B cell (primary cell): Measurements from ENCODE around the gene MGAT5. TPM values are rescaled to one million over a fixed set of nuclear protein-coding genes. Genes with fewer than 3 reads are reported as not detected.

Source experiments
- ATAC-seq: fragments of 200-7000 bp; cut with Tn5 transposase; one replicate; pipeline ENCODE4 v1.10.0; 2021; ENCODE audit warnings: low read depth, mild to moderate bottlenecking, moderate number of reproducible peaks, moderate library complexity
- CTCF ChIA-PET: fragments of 350-600 bp; sonication (Branson Sonifier 250); formaldehyde crosslinking; loops from one replicate; lab custom pipeline; 2021; ENCODE audit warnings: antibody characterized with exemption, inconsistent platforms; lab: Charles Lee
- POLR2A ChIA-PET: fragments of 350-600 bp; sonication (Branson Sonifier 250); formaldehyde crosslinking; loops from one replicate; lab custom pipeline; 2021; ENCODE audit warnings: antibody characterized with exemption; lab: Charles Lee
- DNase-seq: peaks from one replicate; pipeline ENCODE4 v3.0.0; 2013
- H2AFZ ChIP-seq: 2 replicates; pipeline ENCODE4 v1.6.1; 2012; ENCODE audit warnings: mild to moderate bottlenecking, low read depth, low read length; ENCODE audit not compliant: insufficient read depth, poor library complexity, severe bottlenecking
- H3K27ac ChIP-seq, 2 donors: 1 replicate in 1 of 2; 2 replicates in 1 of 2; pipeline ENCODE4 v1.5.1; 2012 to 2013; ENCODE audit warnings: low read length in 2 of 2, mild to moderate bottlenecking in 2 of 2, moderate library complexity in 1 of 2
- H3K27me3 ChIP-seq, 4 experiments: fragments of 200-600 bp in 1 of 4; sonication (generic) in 1 of 4; replicated peaks in 1 of 4; 1 replicate in 2 of 4; 2 replicates in 2 of 4; pipeline versions ENCODE4 v1.6.1 to v1.7.0; 2013 to 2016; ENCODE audit warnings: low read length in 3 of 4, mild to moderate bottlenecking in 2 of 4, mixed read lengths in 1 of 4, moderate library complexity in 1 of 4; ENCODE audit not compliant: insufficient read depth in 4 of 4, control insufficient read depth in 3 of 4; ENCODE audit errors: control extremely low read depth in 1 of 4
- H3K36me3 ChIP-seq, 2 experiments: replicated peaks in 1 of 2; 1 replicate in 1 of 2; 2 replicates in 1 of 2; pipeline versions ENCODE4 v1.6.1 to v1.7.1; 2013; ENCODE audit warnings: low read length in 1 of 2; ENCODE audit not compliant: insufficient read depth in 2 of 2, control insufficient read depth in 1 of 2; ENCODE audit errors: control extremely low read depth in 1 of 2, extremely low read depth in 1 of 2
- H3K4me1 ChIP-seq, 2 donors: fragments of 200-600 bp in 1 of 2; sonication (generic) in 1 of 2; 1 replicate in 1 of 2; 2 replicates in 1 of 2; pipeline versions ENCODE4 v1.5.1 to v1.6.1; 2013 to 2017; ENCODE audit warnings: low read length in 2 of 2; ENCODE audit not compliant: control insufficient read depth in 2 of 2, insufficient read depth in 2 of 2
- H3K4me2 ChIP-seq: replicated peaks from 2 replicates; pipeline ENCODE3; 2012; ENCODE audit warnings: mild to moderate bottlenecking, low read depth, low read length; ENCODE audit not compliant: poor library complexity, severe bottlenecking
- H3K4me3 ChIP-seq, 5 experiments: fragments of 200-600 bp in 1 of 5; sonication (generic) in 1 of 5; 1 replicate in 3 of 5; 2 replicates in 2 of 5; pipeline versions ENCODE4 v1.5.1 to v1.7.0; 2011 to 2016; ENCODE audit warnings: low read length in 4 of 5, mild to moderate bottlenecking in 4 of 5, low read depth in 2 of 5, control low read depth in 1 of 5, moderate library complexity in 1 of 5; ENCODE audit not compliant: insufficient read depth in 1 of 5; ENCODE audit errors: control extremely low read depth in 1 of 5, extremely low read depth in 1 of 5
- H3K79me2 ChIP-seq: fragments of 200-600 bp; sonication (generic); one replicate; pipeline ENCODE4 v1.6.0; 2016; ENCODE audit warnings: low read length; ENCODE audit not compliant: control insufficient read depth, insufficient read depth
- H3K9ac ChIP-seq: fragments of 200-600 bp; sonication (generic); 2 replicates; pipeline ENCODE4 v1.6.1; 2017; ENCODE audit warnings: mild to moderate bottlenecking, low read length, moderate library complexity
- H3K9me3 ChIP-seq, 3 donors: one replicate each; pipeline versions ENCODE4 v1.6.1 to v1.7.1; 2013; ENCODE audit warnings: low read length in 2 of 3; ENCODE audit not compliant: control insufficient read depth in 2 of 3, insufficient read depth in 1 of 3; ENCODE audit errors: control extremely low read depth in 1 of 3
- H4K20me1 ChIP-seq: 2 replicates; pipeline ENCODE4 v1.6.0; 2012; ENCODE audit warnings: mild to moderate bottlenecking, low read length; ENCODE audit not compliant: insufficient read depth, control insufficient read depth, poor library complexity, severe bottlenecking
- H3K27ac Mint-ChIP-seq: one replicate; pipeline ENCODE4 v1.8.0; 2021; ENCODE audit warnings: mixed read lengths
- H3K27me3 Mint-ChIP-seq: one replicate; pipeline ENCODE4 v1.8.0; 2021; ENCODE audit warnings: mixed read lengths
- H3K4me1 Mint-ChIP-seq: one replicate; pipeline ENCODE4 v1.8.0; 2021; ENCODE audit warnings: mixed read lengths
- H3K4me3 Mint-ChIP-seq: one replicate; pipeline ENCODE4 v1.8.0; 2021; ENCODE audit warnings: mixed read lengths
- H3K9me3 Mint-ChIP-seq: one replicate; pipeline ENCODE4 v1.8.0; 2022; ENCODE audit warnings: mixed read lengths; ENCODE audit not compliant: insufficient read depth
- CTCF ChIP-seq: fragments of 200-600 bp; IDR thresholded peaks from one replicate; pipeline ENCODE4 v1.8.0; 2022; ENCODE audit warnings: antibody characterized with exemption, mild to moderate bottlenecking
- EZH2 ChIP-seq: IDR thresholded peaks from 2 replicates; pipeline ENCODE4 v1.6.1; 2012; ENCODE audit warnings: borderline replicate concordance, low read depth, mild to moderate bottlenecking, moderate library complexity, low read length; ENCODE audit not compliant: insufficient read depth, poor library complexity, severe bottlenecking
- WGBS: methylation state at CpG from one replicate; pipeline ENCODE4 v1.1.5; 2013; ENCODE audit warnings: missing lambda C conversion rate; ENCODE audit not compliant: insufficient coverage; 5-methylcytosine and 5-hydroxymethylcytosine counted together
- intact Hi-C: fragments of 100-400 bp; cut with micrococcal nuclease; formaldehyde crosslinking; loops from one replicate; pipeline ENCODE4 v1.10.0; 2022
- polyA plus RNA-seq: library from polyadenylated mRNA; depleted of rRNA; stranded (reverse); fragments of >200 nt; gene quantifications from 2 replicates; pipeline ENCODE4 v1.2.3, GENCODE V29; 2012
- total RNA-seq, 2 donors: library from RNA; stranded (reverse); fragments of 120-200 nt in 1 of 2; gene quantifications; 1 replicate in 1 of 2; 2 replicates in 1 of 2; pipeline versions ENCODE4 v1.2.3 to v1.2.4, GENCODE V29; 2013 to 2022

The MGAT5 gene
- total and polyA plus RNA-seq, 2 donors (not counting 1 experiment from before 2014, with no cell fraction given) = 27.2 to 184 TPM

GRCh38 chr2:134420259-134420658 is 166.4 kb downstream of the MGAT5 start:
- Mint-ChIP-seq H3K9me3 (no peaks in the 10 kb centered on the region), H3K4me3 (no peak overlapping the region), H3K27me3 (no peaks in the 10 kb centered on the region), H3K4me1 (no peaks in the 10 kb centered on the region), H3K27ac (no peak overlapping the region)
- TF ChIP-seq EZH2 (no peak), CTCF (no peak)
- Histone ChIP-seq H3K4me2 (no peak overlapping the region), H3K79me2 (peaks cover 55% of the 10 kb centered on the region), H3K27me3 (no peaks in the 10 kb centered on the region), H4K20me1 (peaks cover 41% of the 10 kb centered on the region), H2AFZ (no peak overlapping the region), H3K9ac (no peak overlapping the region), H3K9me3 (no peaks in the 10 kb centered on the region), H3K27ac (no peak overlapping the region), H3K4me3 (no peak overlapping the region), H3K36me3 (peaks cover 2 to 58% of the 10 kb centered on the region in 2 experiments), H3K4me1 (no peaks in the 10 kb centered on the region)
- DNase-seq (no peak), ATAC-seq (no peak)
- WGBS = 99% methylated on average over 7 of the region's 7 CpGs
- ChIA-PET CTCF (interaction anchor here (1.2 to 3.3 kb wide), 6 partner anchors 8 to 536 kb away, joined by 3 to 14 read pairs (median 6); no protein-coding TSS in a partner anchor), POLR2A (no interaction called here)
- intact Hi-C loops = no loop called here

GRCh38 chr2:134420920-134421319 is 167.0 kb downstream of the MGAT5 start:
- no peaks in the 10 kb centered on the region for H3K9me3 Mint-ChIP-seq
- no peaks in the 10 kb centered on the region for H3K4me1 Mint-ChIP-seq
- H3K9ac ChIP-seq = no peak overlapping the region
- H3K27me3 ChIP-seq = no peaks in the 10 kb centered on the region
- H3K4me2 ChIP-seq = no peak overlapping the region
- no peaks in the 10 kb centered on the region for H3K9me3 ChIP-seq
- intact Hi-C loops = no loop called here
- TF ChIP-seq CTCF (no peak), EZH2 (no peak)
- no peak overlapping the region for H3K27ac Mint-ChIP-seq
- no peak for ATAC-seq
- no peak for DNase-seq
- no peak overlapping the region for H3K27ac ChIP-seq
- H2AFZ ChIP-seq = no peak overlapping the region
- H4K20me1 ChIP-seq = peaks cover 35% of the 10 kb centered on the region
- no peak overlapping the region for H3K4me3 Mint-ChIP-seq
- 100% methylated on average over 3 of the region's 3 CpGs for WGBS
- H3K79me2 ChIP-seq = peaks cover 48% of the 10 kb centered on the region
- POLR2A ChIA-PET = no interaction called here
- CTCF ChIA-PET = interaction anchor here (0.8 to 3.3 kb wide), 5 partner anchors 9 to 303 kb away, joined by 3 to 13 read pairs (median 6); no protein-coding TSS in a partner anchor
- peaks cover 3 to 64% of the 10 kb centered on the region in 2 experiments for H3K36me3 ChIP-seq
- H3K27me3 Mint-ChIP-seq = no peaks in the 10 kb centered on the region
- no peaks in the 10 kb centered on the region for H3K4me1 ChIP-seq
- no peak overlapping the region for H3K4me3 ChIP-seq
